RKO (cell line): ENCODE data around the gene MCTP1.

ENCODE experiments used
- DNase-seq: peaks from one replicate; pipeline ENCODE4 v3.0.0-alpha.2; 2016; ENCODE audit warnings: low spot score

Gene MCTP1

GRCh38 chr5:95072281-95072680, 212.6 kb downstream of the MCTP1 start:
- no peak for DNase-seq

GRCh38 chr5:95070866-95071265, 214.0 kb downstream of the MCTP1 start:
- DNase-seq, result no peak

- DNase-seq, result no peak
Measured at GRCh38 chr5:95070453-95070852, 214.4 kb downstream of the MCTP1 start.

- no peak for DNase-seq
Measured at GRCh38 chr5:95069948-95070347, 214.9 kb downstream of the MCTP1 start.

DNA sequence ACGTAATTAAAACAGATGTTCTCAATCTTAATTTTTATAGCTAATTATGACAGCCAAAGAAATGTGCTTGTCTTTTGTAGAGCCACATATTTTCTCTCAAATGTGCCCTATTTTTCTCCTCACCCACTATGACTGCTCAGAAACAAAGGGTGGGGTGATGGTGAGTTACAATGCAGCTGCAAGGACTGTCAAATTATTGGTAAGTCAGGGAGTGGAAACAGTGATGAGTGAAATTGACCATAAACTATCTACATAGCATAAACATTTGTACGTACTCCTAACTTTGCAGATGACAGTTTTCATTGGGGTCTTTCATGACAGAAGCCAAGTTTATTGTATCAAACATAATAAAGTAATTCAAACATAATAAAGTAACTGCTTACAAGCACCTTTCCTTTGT, 215.9 kb downstream of the MCTP1 start:
- no peak for DNase-seq

GRCh38 chr5:95068289-95068910, 216.5 kb downstream of the MCTP1 start:
- no peak for DNase-seq

GRCh38 chr5:95066048-95066447, 218.8 kb downstream of the MCTP1 start:
- no peak for DNase-seq

GRCh38 chr5:95063492-95063891, 221.4 kb downstream of the MCTP1 start:
- no peak for DNase-seq

DNA sequence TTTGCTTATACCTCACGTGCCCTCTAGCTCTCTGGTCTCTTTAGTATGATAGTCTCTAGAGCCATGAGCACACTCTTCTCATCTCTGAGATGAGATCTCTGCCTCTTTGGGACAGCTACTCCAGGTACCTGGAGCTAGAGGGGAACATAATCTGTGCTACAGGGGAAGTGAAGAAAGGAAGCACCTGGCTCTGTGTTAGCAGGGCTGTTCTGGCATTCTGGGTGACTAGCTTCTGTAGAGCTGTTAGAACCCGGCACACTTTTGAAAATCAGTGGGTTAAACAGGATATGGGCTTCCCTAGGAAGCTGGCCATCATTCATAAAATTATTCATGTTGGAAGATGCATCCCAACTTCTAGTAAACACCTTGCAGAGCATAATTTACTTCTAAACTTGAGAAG, 224.8 kb downstream of the MCTP1 start:
- no peak for DNase-seq

- no peak for DNase-seq
Measured at GRCh38 chr5:95059636-95060035, 225.3 kb downstream of the MCTP1 start.

DNA sequence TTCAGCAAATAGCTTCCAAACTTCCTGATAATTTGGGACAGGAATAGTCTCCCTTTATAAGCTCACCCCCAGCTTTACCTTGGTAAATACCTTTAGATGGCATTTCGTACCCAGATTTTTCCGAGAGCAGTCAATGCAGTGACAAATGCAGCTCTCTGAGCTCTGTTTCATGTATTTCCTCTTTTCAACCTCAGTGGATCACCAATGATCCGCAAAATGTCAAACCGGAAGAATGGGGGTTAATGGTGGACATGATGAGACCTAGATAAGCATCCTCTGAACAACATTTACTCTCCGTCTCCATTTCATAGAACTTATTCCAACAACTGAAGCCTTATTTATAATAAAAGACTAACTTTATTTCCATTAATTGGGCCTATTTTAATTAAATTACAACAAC, 227.3 kb downstream of the MCTP1 start:
- no peak for DNase-seq

- no peak for DNase-seq
Measured at GRCh38 chr5:95053253-95053652, 231.6 kb downstream of the MCTP1 start.

DNA sequence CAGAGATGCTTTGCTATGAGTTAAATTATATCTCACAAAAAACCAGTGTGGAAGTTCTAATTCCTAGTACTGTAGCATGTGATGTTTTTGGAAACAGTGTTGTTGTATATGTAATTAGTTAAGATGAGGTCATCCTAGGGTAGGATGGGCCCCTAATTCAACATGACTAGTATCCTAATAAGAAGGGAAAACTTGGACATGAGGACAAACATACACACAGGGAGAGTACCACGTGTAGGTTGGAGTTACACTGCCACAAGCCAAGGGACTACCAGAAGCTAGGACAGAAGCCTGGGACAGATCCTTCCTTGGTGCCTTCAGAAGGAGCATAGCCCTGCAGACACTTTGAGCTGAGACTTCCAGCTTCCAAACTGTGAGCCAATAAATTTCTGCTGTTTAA, 234.2 kb downstream of the MCTP1 start:
- DNase-seq, result no peak

DNA sequence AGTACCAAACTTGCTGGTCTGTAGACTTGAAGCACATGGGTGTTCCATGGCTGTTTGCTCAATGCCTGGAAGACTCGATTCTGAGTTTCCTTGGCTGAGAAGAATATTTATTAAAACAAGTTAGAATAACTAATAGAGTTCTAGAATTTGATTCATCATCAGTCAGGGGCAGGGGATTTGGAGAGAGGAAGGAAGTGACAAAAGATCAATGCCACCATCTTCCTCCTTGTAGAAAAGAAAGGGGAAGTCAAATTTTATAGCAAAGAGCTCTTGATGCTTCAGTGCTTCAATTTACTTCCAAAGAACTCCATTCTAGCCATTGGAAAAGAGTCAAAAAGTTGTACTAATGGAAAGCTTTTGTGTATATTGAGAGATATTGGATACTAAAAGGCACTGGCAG, 236.3 kb downstream of the MCTP1 start:
- no peak for DNase-seq

- no peak for DNase-seq
Measured at GRCh38 chr5:95045181-95045965, 239.5 kb downstream of the MCTP1 start.

GRCh38 chr5:95044096-95044495, 240.8 kb downstream of the MCTP1 start:
- DNase-seq, result no peak

DNA sequence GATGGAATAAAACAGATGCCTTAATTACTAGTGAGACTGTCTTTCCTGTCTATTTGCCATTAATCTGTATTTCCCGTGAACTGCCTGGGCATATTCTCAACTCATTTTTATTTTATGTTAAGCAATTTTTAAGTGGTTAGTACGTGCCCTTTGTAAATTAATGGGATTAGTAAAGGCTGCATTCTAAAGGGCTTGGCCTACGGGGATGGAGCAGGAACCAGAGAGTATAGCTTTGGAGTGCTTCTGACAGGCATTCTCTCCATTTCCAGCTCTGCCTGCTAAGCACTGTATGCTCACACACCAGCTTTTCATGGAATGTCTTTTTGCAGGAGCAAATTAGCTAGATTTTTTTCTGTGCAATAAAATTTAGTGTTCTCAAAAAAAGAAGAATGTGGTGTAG, 241.2 kb downstream of the MCTP1 start:
- DNase-seq, result no peak

GRCh38 chr5:95043234-95043633, 241.7 kb downstream of the MCTP1 start:
- no peak for DNase-seq

- DNase-seq, result no peak
Measured at GRCh38 chr5:95042037-95042436, 242.9 kb downstream of the MCTP1 start.

DNA sequence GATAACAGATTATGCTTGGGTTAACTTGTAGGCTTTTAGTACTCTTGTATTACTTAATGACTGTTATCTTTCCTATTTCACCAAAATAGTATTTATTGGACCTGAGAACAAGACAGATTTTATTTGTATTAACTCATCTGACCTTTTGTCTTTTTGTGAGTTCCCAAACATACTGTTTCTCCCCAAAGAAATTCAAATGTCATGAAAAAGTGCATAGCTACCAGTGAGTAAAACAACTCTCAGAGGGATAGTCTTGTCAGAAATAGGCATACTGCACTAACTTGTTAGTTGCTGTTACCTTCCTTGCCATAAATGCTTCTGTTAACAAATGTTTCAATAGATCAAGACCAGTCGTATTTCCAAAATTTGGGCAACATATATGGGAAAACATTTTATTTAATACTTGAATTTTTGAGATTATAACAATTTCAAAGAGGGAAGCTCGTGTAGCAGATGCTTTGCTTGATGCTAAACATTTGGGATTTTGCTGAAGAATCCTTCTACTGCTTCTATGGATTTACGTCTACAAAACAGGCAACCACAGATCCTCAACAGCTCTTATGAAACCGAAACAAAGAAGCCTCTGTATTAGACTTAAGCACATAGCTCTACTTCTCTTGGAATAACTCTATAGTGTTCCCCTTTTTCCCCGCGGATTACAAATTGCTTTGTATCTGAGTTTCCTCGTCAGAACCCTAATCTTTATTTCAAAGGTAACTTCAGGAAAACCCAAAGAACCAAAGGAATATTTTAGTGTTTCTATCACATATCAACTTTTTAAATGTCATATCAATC, 248.8 kb downstream of the MCTP1 start:
- DNase-seq, result no peak

DNA sequence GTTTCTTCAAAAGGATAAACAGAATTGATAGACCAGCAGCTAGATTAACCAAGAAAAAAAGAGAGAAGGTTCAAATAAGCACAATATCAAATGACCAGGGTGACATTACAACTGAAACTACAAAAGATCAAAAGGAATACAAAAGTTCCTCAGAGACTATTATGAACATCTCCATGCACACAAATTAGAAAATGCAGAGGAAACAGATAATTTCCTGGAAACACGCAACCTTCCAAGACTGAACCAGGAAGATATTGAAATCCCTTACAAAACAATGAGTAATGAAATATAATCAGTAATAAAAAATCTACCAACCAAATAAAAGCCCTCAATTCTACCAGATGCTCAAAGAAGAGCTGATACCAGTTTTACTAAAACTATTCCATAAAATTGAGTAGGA, 252.1 kb downstream of the MCTP1 start:
- DNase-seq, result no peak

DNA sequence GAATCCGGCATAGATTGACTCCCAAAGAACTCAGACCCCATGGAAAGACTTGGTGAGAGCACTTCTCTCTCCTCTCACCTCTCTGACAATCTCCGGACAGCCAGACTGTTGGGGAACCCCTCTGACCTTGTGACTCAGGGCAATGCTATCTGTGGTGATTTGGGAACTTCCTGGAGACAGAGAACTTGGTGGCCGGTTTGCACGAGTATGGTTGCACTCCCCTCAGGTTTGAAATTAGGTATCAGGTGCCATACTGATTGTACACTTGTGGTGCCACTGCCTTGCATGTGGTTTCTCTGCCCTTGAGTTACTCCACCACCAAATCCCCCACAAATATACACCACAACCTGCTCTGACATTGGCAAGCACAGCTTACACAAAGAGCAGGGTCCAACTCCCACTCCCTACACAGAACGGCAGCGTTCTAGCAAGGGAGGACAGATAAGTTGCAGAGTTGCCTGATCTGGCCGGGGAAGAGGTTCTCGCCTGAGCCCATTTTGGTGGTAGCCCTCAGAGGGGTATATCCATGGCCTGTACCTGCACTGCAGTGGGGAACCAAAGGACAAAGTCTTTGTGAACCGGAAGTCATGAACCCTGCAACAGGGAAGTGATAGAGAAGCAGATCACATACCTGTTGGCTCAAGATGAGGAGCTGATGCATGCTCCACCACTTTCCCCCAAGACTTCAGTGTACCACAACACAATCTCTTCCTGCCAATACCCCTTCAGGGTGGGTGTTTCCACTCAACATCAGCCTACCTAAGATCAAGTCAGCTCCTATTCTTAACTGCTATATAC, 255.1 kb downstream of the MCTP1 start:
- no peak for DNase-seq
